ENCODE results near the gene MNT. TPM values are rescaled to one million over a fixed set of nuclear protein-coding genes. Genes with fewer than 3 reads are reported as not detected.

MNT gene
- total RNA-seq, 1 donor from 2014 or later: 32.7 TPM

- DNase-seq: no peak
- Histone ChIP-seq H3K4me3 (no peak overlapping the region), H3K9me3 (no peaks in the 10 kb centered on the region), H3K27ac (no peak overlapping the region), H3K27me3 (no peaks in the 10 kb centered on the region), H3K36me3 (peaks cover 45% of the 10 kb centered on the region), H3K4me1 (no peaks in the 10 kb centered on the region)
- ATAC-seq: no peak
- intact Hi-C loops (cut with DNase I): no loop called here
- TF ChIP-seq CTCF (IDR thresholded peaks at IDR 0.05): no peak
Observed at GRCh38 chr17:2369039-2369438, 31.8 kb downstream of the MNT start.

- no peak for ATAC-seq
- Histone ChIP-seq H3K27me3 (no peaks in the 10 kb centered on the region), H3K9me3 (no peaks in the 10 kb centered on the region), H3K4me3 (no peak overlapping the region), H3K36me3 (peaks cover 45% of the 10 kb centered on the region), H3K4me1 (no peaks in the 10 kb centered on the region), H3K27ac (no peak overlapping the region)
- no peak for DNase-seq
- no peak for TF ChIP-seq CTCF (IDR thresholded peaks at IDR 0.05)
- intact Hi-C loops (cut with DNase I): no loop called here
Observed at GRCh38 chr17:2368359-2368758, 32.5 kb downstream of the MNT start.

GRCh38 chr17:2366747-2367494, 33.9 kb downstream of the MNT start:
- no peaks in the 10 kb centered on the region for H3K9me3 ChIP-seq
- peaks cover 45% of the 10 kb centered on the region for H3K36me3 ChIP-seq
- intact Hi-C loops (cut with DNase I): no loop called here
- ATAC-seq (no peak), DNase-seq (no peak)
- no peaks in the 10 kb centered on the region for H3K27me3 ChIP-seq
- H3K4me1 ChIP-seq: no peaks in the 10 kb centered on the region
- H3K4me3 ChIP-seq: no peak overlapping the region
- TF ChIP-seq CTCF (IDR thresholded peaks at IDR 0.05): no peak
- no peak overlapping the region for H3K27ac ChIP-seq

GRCh38 chr17:2365132-2365531, 35.7 kb downstream of the MNT start:
- no peak for TF ChIP-seq CTCF (IDR thresholded peaks at IDR 0.05)
- no peaks in the 10 kb centered on the region for H3K27me3 ChIP-seq
- H3K36me3 ChIP-seq: peaks cover 36% of the 10 kb centered on the region
- DNase-seq: no peak
- ATAC-seq: no peak
- no peaks in the 10 kb centered on the region for H3K4me1 ChIP-seq
- no peak overlapping the region for H3K27ac ChIP-seq
- intact Hi-C loops (cut with DNase I): no loop called here
- no peak overlapping the region for H3K4me3 ChIP-seq
- H3K9me3 ChIP-seq: no peaks in the 10 kb centered on the region

- Histone ChIP-seq H3K27me3 (no peaks in the 10 kb centered on the region), H3K27ac (no peak overlapping the region), H3K4me1 (no peaks in the 10 kb centered on the region), H3K4me3 (no peak overlapping the region), H3K9me3 (no peaks in the 10 kb centered on the region), H3K36me3 (peaks cover 36% of the 10 kb centered on the region)
- DNase-seq (peak; percentile 61), ATAC-seq (no peak)
- intact Hi-C loops (cut with DNase I): no loop called here
- TF ChIP-seq CTCF (IDR thresholded peaks at IDR 0.05): no peak
Observed at GRCh38 chr17:2364763-2365116, 36.1 kb downstream of the MNT start.

Data from upper lobe of right lung (tissue), 1 donor.